ENCODE measurements around the gene ENG.

ENG gene

GRCh38 chr9:127770905-127771569, 83.4 kb downstream of the ENG start:
- peak; percentile 96 for DNase-seq

GRCh38 chr9:127770583-127770904, 83.9 kb downstream of the ENG start:
- DNase-seq, result no peak

DNA sequence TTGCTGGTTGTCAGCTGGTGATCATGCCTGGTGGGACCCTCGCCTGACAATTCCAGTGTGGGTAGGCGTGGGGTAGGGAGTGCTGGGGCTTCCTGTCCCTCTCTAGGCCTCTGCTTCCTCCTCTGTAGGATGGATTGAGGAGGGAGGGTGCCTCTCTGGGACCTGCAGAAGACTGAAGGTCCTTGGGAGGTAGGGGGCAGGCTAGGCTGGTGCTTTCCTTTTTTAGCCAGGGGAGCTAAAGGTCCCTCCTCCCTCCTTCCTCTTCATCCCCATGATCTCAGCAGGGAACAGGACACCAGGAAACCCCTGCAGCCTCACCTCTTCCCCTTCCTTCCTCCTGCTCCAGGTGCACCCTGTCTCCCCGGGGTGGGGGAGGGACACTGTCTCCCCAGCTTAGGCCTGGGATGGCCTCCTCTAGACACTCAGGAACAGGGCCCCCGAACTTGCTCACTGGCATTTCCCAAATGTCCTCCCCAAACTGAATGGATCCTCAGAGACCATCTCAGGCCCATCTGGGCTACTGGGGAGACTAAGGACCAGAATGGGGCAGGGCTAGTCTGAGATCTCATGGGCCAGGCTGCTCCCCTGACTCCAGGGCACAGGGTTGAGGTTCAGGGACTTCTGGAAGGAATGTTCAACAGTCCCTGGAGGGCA, 84.4 kb downstream of the ENG start:
- DNase-seq, result no peak

- DNase-seq, result no peak
Measured at GRCh38 chr9:127769101-127769500, 85.4 kb downstream of the ENG start.

DNA sequence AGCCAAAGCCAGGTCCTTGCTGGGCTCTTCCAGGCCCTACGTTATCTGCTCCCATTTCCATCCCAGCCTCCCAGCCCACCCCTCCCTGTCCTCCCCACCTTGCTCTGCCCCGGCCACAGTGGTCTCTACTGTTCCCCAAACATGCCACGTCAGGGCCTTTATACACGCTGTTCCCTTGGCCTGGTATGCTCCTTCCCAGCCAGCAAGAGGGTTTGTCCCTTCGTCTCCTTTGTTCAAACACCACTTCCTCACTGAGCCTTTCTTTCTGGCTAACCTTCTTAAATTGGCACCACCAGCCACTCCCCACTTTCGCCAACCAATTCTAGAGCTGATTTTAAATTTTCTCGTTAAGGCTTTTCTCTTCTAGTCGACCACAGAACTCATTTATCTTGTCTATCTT, 85.8 kb downstream of the ENG start:
- no peak for DNase-seq

- DNase-seq, result no peak
Measured at GRCh38 chr9:127767909-127768331, 86.5 kb downstream of the ENG start.

- DNase-seq, result no peak
Measured at GRCh38 chr9:127767410-127767809, 87.0 kb downstream of the ENG start.

DNA sequence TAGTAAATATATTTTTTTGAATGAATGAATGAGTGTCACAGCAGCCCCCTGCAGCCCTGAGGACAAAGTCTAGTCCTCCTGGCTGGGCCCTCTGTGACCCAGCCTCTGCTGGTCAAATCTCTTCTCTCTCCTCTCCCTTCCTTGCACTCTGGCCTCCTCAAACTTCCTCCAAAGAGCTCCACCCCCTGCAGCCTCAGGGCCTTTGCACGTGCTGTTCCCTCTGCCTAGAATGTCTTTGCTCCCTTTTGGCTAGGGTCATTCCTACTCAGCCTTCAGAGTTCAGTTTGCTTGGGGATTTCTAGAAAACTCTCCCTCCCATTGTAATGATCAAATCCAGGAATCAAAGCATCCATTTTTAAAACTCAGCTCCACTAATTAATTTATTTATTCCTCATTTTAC, 89.0 kb downstream of the ENG start:
- no peak for DNase-seq

Measured in NCI-H510A treated with DMSO at 0.1 percent for 48 hours (cell line).